Lower leg skin (tissue), 3 donors: ENCODE results near the gene NAALADL2.

Experiments
- CTCF ChIP-seq, 3 donors: fragments of 450-650 bp; IDR thresholded peaks; one replicate each; pipeline ENCODE4 v1.5.1; 2016; ENCODE audit warnings: antibody characterized with exemption in 3 of 3, mild to moderate bottlenecking in 3 of 3, moderate library complexity in 2 of 3
- POLR2A ChIP-seq, 2 donors: fragments of 450-650 bp; IDR thresholded peaks; one replicate each; pipeline ENCODE4 v1.6.1; 2016 to 2017; ENCODE audit warnings: antibody characterized with exemption in 2 of 2, mild to moderate bottlenecking in 1 of 2, moderate library complexity in 1 of 2

GRCh38 chr3:175227126-175227525 lies 368.0 kb downstream of the NAALADL2 start:
- TF ChIP-seq POLR2A (IDR thresholded peaks at IDR 0.05) (no peak), CTCF (IDR thresholded peaks at IDR 0.05) (no peak)
